ENCODE data around the gene VAV2. TPM values are rescaled to one million over a fixed set of nuclear protein-coding genes. Genes with fewer than 3 reads are reported as not detected.
A peak's percentile ranks its signal among the peaks of the same experiment; 100 is the strongest.

The VAV2 gene
- total RNA-seq, 1 donor from 2014 or later, result 8.3 TPM

GRCh38 chr9:133830310-133830709, 161.8 kb downstream of the VAV2 start:
- Histone ChIP-seq H3K4me1 (peaks cover 17% of the 10 kb centered on the region), H3K27me3 (no peaks in the 10 kb centered on the region), H3K4me3 (no peak overlapping the region), H3K9me3 (no peaks in the 10 kb centered on the region), H3K36me3 (no peaks in the 10 kb centered on the region), H3K27ac (no peak overlapping the region)
- DNase-seq (ENCODE audit: extremely low spot score in 2 of 2), result no peak
- TF ChIP-seq POLR2AphosphoS5 (IDR thresholded peaks at IDR 0.05; ENCODE audit: insufficient read depth in 1 of 2, low read depth in 1 of 2) (no peak), POLR2A (IDR thresholded peaks at IDR 0.05) (no peak), CTCF (IDR thresholded peaks at IDR 0.05) (no peak)
- intact Hi-C loops (cut with DNase I), result no loop called here

GRCh38 chr9:133828338-133828997, 163.7 kb downstream of the VAV2 start:
- H3K27me3 ChIP-seq, result no peaks in the 10 kb centered on the region
- H3K36me3 ChIP-seq, result no peaks in the 10 kb centered on the region
- no peak for TF ChIP-seq POLR2A (IDR thresholded peaks at IDR 0.05)
- TF ChIP-seq POLR2AphosphoS5 (IDR thresholded peaks at IDR 0.05; ENCODE audit: insufficient read depth in 1 of 2, low read depth in 1 of 2), result no peak
- TF ChIP-seq CTCF (IDR thresholded peaks at IDR 0.05), result no peak
- H3K4me3 ChIP-seq, result no peak overlapping the region
- H3K9me3 ChIP-seq, result no peaks in the 10 kb centered on the region
- no peak for DNase-seq (ENCODE audit: extremely low spot score in 2 of 2)
- H3K27ac ChIP-seq, result no peak overlapping the region
- intact Hi-C loops (cut with DNase I), result no loop called here
- H3K4me1 ChIP-seq, result peaks cover 8% of the 10 kb centered on the region

GRCh38 chr9:133826289-133827085, 165.6 kb downstream of the VAV2 start:
- Histone ChIP-seq H3K36me3 (no peaks in the 10 kb centered on the region), H3K27ac (peak overlapping the region; percentile 14), H3K9me3 (no peaks in the 10 kb centered on the region), H3K4me1 (peaks cover 8% of the 10 kb centered on the region), H3K27me3 (no peaks in the 10 kb centered on the region), H3K4me3 (no peak overlapping the region)
- intact Hi-C loops (cut with DNase I), result no loop called here
- DNase-seq (ENCODE audit: extremely low spot score in 2 of 2), result no peak
- no peak for TF ChIP-seq CTCF (IDR thresholded peaks at IDR 0.05)
- TF ChIP-seq POLR2A (IDR thresholded peaks at IDR 0.05), result no peak
- TF ChIP-seq POLR2AphosphoS5 (IDR thresholded peaks at IDR 0.05; ENCODE audit: insufficient read depth in 1 of 2, low read depth in 1 of 2), result peak in 1 of 2 donors; percentile 15

GRCh38 chr9:133825555-133826218, 166.4 kb downstream of the VAV2 start:
- no peak for DNase-seq (ENCODE audit: extremely low spot score in 2 of 2)
- H3K27me3 ChIP-seq, result no peaks in the 10 kb centered on the region
- H3K36me3 ChIP-seq, result no peaks in the 10 kb centered on the region
- H3K4me1 ChIP-seq, result peaks cover 8% of the 10 kb centered on the region
- no peaks in the 10 kb centered on the region for H3K9me3 ChIP-seq
- intact Hi-C loops (cut with DNase I), result no loop called here
- H3K27ac ChIP-seq, result peak overlapping the region; percentile 14
- no peak overlapping the region for H3K4me3 ChIP-seq
- TF ChIP-seq POLR2A (IDR thresholded peaks at IDR 0.05) (no peak), CTCF (IDR thresholded peaks at IDR 0.05) (no peak), POLR2AphosphoS5 (IDR thresholded peaks at IDR 0.05; ENCODE audit: insufficient read depth in 1 of 2, low read depth in 1 of 2) (no peak)
